Natural killer cell (primary cell): ENCODE results near the gene SARDH. TPM values are rescaled to one million over a fixed set of nuclear protein-coding genes. Genes with fewer than 3 reads are reported as not detected.

ENCODE experiments used
- ATAC-seq, 3 donors: fragments of 150-1000 bp in 2 of 3; fragments of 200-7000 bp in 1 of 3; cut with Tn5 transposase; 1 replicate in 1 of 3; 2 replicates in 2 of 3; pipeline ENCODE4 v1.10.0; 2021; ENCODE audit warnings: mild to moderate bottlenecking in 2 of 3, moderate library complexity in 2 of 3
- DNase-seq, 2 donors: peaks; one replicate each; pipeline versions ENCODE4 v3.0.0 to v3.0.0-alpha.2; 2013 to 2021; ENCODE audit warnings: mixed read lengths in 1 of 2
- H3K27ac ChIP-seq: one replicate; pipeline ENCODE4 v1.5.1; 2013; ENCODE audit warnings: mild to moderate bottlenecking, low read length
- H3K27me3 ChIP-seq: one replicate; pipeline ENCODE4 v1.6.1; 2013; ENCODE audit warnings: low read length; ENCODE audit not compliant: control insufficient read depth, insufficient read depth
- H3K36me3 ChIP-seq: one replicate; pipeline ENCODE4 v1.6.1; 2013; ENCODE audit warnings: low read length; ENCODE audit not compliant: control insufficient read depth, insufficient read depth
- H3K4me1 ChIP-seq: one replicate; pipeline ENCODE4 v1.6.1; 2013; ENCODE audit warnings: low read length; ENCODE audit not compliant: control insufficient read depth, insufficient read depth
- H3K4me3 ChIP-seq: one replicate; pipeline ENCODE4 v1.5.1; 2013; ENCODE audit warnings: low read length
- H3K9me3 ChIP-seq: one replicate; pipeline ENCODE4 v1.6.1; 2013; ENCODE audit warnings: low read length; ENCODE audit not compliant: control insufficient read depth, insufficient read depth
- H3K27ac Mint-ChIP-seq, 2 donors: one replicate each; pipeline ENCODE4 v1.8.0; 2022; ENCODE audit warnings: mild to moderate bottlenecking in 2 of 2, mixed read lengths in 2 of 2, moderate library complexity in 1 of 2
- H3K27me3 Mint-ChIP-seq, 2 donors: one replicate each; pipeline ENCODE4 v1.8.0; 2022; ENCODE audit warnings: low read depth in 2 of 2, mixed read lengths in 2 of 2
- H3K36me3 Mint-ChIP-seq: one replicate; pipeline ENCODE4 v1.8.0; 2022; ENCODE audit warnings: mixed read lengths
- H3K4me1 Mint-ChIP-seq, 2 donors: one replicate each; pipeline ENCODE4 v1.8.0; 2022; ENCODE audit warnings: mixed read lengths in 2 of 2
- H3K4me3 Mint-ChIP-seq: one replicate; pipeline ENCODE4 v1.8.0; 2022; ENCODE audit warnings: mild to moderate bottlenecking, moderate library complexity, mixed read lengths
- H3K9me3 Mint-ChIP-seq, 2 donors: one replicate each; pipeline ENCODE4 v1.8.0; 2022; ENCODE audit warnings: mixed read lengths in 2 of 2
- CTCF ChIP-seq: fragments of 200-600 bp; IDR thresholded peaks from one replicate; pipeline ENCODE4 v1.8.0; 2022; ENCODE audit warnings: antibody characterized with exemption
- whole genome bisulfite sequencing: methylation state at CpG from one replicate; pipeline ENCODE4 v1.1.7; 2013; ENCODE audit warnings: missing lambda C conversion rate; ENCODE audit not compliant: insufficient coverage; 5-methylcytosine and 5-hydroxymethylcytosine counted together
- intact Hi-C: fragments of 100-400 bp; cut with micrococcal nuclease; formaldehyde crosslinking; loops from one replicate; pipeline ENCODE4 v1.14.2; 2022
- total RNA-seq, 4 donors: library from RNA; stranded (reverse); fragments of 120-200 nt in 1 of 4; gene quantifications; one replicate each; pipeline versions ENCODE4 v1.2.3 to v1.2.4, GENCODE V29; 2013 to 2022

SARDH gene
- total RNA-seq, 3 donors from 2014 or later (not counting 1 experiment from before 2014, with no cell fraction given): 2.2 to 6.8 (median 4.1) TPM

- Histone ChIP-seq H3K4me1 (peaks cover 56% of the 10 kb centered on the region), H3K9me3 (no peaks in the 10 kb centered on the region), H3K4me3 (no peak overlapping the region), H3K27ac (peak overlapping the region; percentile 68), H3K27me3 (no peaks in the 10 kb centered on the region), H3K36me3 (no peaks in the 10 kb centered on the region)
- Mint-ChIP-seq H3K9me3 (no peaks in the 10 kb centered on the region), H3K36me3 (no peaks in the 10 kb centered on the region), H3K4me3 (no peak overlapping the region), H3K27me3 (no peaks in the 10 kb centered on the region), H3K27ac (no peak overlapping the region), H3K4me1 (no peaks in the 10 kb centered on the region)
- WGBS: 36% methylated on average over 11 of the region's 11 CpGs
- intact Hi-C loops: no loop called here
- no peak for DNase-seq
- ATAC-seq: no peak
- TF ChIP-seq CTCF: no peak
Observed at GRCh38 chr9:133786371-133786753, 48.2 kb upstream of the SARDH start.

GRCh38 chr9:133785753-133786370 is 47.7 kb upstream of the SARDH start:
- intact Hi-C loops: no loop called here
- Histone ChIP-seq H3K4me1 (peaks cover 56% of the 10 kb centered on the region), H3K27me3 (no peaks in the 10 kb centered on the region), H3K9me3 (no peaks in the 10 kb centered on the region), H3K36me3 (no peaks in the 10 kb centered on the region), H3K4me3 (no peak overlapping the region), H3K27ac (no peak overlapping the region)
- Mint-ChIP-seq H3K36me3 (no peaks in the 10 kb centered on the region), H3K4me3 (no peak overlapping the region), H3K27ac (no peak overlapping the region), H3K27me3 (no peaks in the 10 kb centered on the region), H3K4me1 (no peaks in the 10 kb centered on the region), H3K9me3 (no peaks in the 10 kb centered on the region)
- no peak for TF ChIP-seq CTCF
- no peak for ATAC-seq
- DNase-seq: no peak
- WGBS: 85% methylated on average over 16 of the region's 16 CpGs

GRCh38 chr9:133784731-133785561 is 46.8 kb upstream of the SARDH start:
- ATAC-seq: no peak
- H3K4me3 ChIP-seq: no peak overlapping the region
- peaks cover 56% of the 10 kb centered on the region for H3K4me1 ChIP-seq
- Mint-ChIP-seq H3K9me3 (no peaks in the 10 kb centered on the region), H3K27ac (no peak overlapping the region), H3K36me3 (no peaks in the 10 kb centered on the region), H3K4me3 (no peak overlapping the region), H3K27me3 (no peaks in the 10 kb centered on the region), H3K4me1 (no peaks in the 10 kb centered on the region)
- 96% methylated on average over 25 of the region's 25 CpGs for WGBS
- H3K36me3 ChIP-seq: no peaks in the 10 kb centered on the region
- no peak for DNase-seq
- no peaks in the 10 kb centered on the region for H3K9me3 ChIP-seq
- no peak overlapping the region for H3K27ac ChIP-seq
- no peak for TF ChIP-seq CTCF
- H3K27me3 ChIP-seq: no peaks in the 10 kb centered on the region
- intact Hi-C loops: no loop called here
